HG02798 (cell line): ENCODE data around the gene STYX.
"Not testable (repeated sequence)": the region's sequence is repeated elsewhere in the genome, so short reads cannot be mapped to it uniquely, and the experiment has no call there.

Experiments
- ATAC-seq: cut with Tn5 transposase; IDR thresholded peaks from one replicate; pipeline ENCODE4 v1.9.1; 2021; ENCODE audit warnings: mild to moderate bottlenecking; ENCODE audit not compliant: unreplicated experiment, poor library complexity

The STYX gene

GRCh38 chr14:52723514-52724359, 6.2 kb upstream of the STYX start:
- ATAC-seq, result no peak

DNA sequence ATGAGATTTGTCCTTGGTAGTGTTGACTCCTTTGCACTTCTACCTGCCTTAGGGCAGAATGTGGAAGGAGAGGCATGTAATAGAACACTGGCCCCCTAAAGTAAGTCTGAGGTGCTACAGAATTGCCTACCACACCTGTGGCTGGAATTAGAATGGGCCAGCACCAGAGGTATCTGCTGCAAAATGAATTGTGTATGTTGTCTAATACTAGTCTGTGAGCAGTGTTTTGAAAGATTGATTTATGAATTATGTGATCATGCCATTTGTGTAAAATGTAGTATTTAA, 5.7 kb upstream of the STYX start:
- ATAC-seq, result no peak

DNA sequence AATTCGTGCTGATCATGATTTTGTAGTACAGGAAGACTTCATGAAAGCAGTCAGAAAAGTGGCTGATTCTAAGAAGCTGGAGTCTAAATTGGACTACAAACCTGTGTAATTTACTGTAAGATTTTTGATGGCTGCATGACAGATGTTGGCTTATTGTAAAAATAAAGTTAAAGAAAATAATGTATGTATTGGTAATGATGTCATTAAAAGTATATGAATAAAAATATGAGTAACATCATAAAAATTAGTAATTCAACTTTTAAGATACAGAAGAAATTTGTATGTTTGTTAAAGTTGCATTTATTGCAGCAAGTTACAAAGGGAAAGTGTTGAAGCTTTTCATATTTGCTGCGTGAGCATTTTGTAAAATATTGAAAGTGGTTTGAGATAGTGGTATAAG, 2.5 kb upstream of the STYX start:
- not testable (repeated sequence) for ATAC-seq

- ATAC-seq, result not testable (repeated sequence)
These were observed 931 bp upstream of the STYX start for GRCh38 chr14:52729035-52729434.

DNA sequence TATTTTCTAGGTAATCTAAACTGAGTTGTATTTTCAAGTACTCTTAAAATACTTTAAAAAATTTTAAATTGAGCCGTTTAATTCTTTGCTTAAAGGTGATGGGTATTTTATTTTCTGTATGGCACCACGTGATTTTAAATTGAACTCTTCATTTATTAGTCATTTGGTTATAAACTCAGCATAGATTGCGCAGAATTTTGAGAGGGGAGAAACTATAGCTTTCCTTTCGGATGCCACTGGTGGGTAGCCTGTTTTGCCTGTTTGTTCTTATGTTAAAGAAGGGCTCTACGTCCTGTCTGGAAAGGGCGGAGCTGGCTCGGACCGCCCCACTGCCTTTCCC, 411 bp upstream of the STYX start:
- no peak for ATAC-seq

DNA sequence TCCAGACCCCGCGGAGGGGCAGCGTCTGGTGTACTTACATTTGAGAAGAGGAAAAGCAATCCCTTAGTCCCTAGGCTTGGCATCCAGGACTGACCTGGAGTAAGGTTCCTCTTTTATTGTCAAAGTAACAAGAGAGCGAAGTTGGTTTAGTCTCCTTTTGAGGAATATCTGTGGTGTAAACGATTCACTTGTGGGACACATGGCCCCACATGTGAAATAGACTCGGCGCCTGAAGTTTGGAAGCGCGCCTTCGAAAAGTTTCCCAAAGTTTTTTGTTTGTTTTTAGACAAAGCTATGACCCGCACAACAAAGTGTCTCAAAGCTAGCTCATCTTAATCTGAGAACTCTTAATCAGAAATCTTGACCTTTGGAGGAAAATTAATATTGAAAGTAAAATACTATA, 744 bp downstream of the STYX start:
- no peak for ATAC-seq

DNA sequence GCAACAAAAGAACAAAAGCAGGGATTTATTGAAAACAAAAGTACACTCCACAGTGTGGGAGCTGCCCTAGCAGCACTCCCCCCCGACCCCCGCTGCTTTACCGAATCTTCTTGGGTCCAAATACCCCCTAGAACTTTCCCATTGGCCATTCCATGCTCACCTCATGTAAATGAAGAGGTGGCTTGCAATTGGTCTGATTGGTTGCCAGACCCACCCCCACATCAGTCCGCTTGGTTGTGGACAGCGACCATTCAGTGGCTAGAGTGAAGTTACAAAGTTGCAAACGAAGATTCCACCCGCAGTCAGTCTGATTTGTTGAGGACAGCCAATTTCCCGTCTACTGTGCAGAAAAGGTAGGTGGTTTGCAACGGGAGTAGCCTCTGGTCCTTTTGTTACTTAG, 3.9 kb downstream of the STYX start:
- ATAC-seq, result no peak

DNA sequence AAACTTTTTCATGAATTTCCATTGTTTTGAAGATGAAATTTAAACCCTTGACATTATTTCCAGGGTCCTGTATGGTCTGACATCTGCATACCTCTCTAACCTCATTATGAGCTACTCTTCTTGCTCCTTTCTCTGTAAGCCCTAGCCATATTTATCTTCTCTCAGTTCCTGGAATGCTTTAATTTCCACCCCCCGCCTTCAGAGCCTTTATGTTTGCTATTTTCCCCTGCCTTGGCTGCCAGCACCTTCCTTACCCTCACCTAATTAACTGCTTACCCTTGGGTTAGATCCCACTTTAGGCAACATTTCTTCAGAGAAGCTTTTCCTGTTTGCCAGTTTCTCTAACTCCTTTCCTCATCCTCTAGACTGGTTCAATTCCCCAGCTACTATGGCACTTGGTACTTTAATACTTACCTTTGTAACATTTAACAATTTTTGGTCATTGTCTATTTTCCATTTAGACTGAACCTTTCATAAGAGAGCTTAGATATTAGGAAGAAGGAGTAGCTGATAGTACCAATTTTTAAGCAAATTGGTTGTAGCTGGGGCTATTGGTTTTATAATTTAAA, 6.0 kb downstream of the STYX start:
- no peak for ATAC-seq

DNA sequence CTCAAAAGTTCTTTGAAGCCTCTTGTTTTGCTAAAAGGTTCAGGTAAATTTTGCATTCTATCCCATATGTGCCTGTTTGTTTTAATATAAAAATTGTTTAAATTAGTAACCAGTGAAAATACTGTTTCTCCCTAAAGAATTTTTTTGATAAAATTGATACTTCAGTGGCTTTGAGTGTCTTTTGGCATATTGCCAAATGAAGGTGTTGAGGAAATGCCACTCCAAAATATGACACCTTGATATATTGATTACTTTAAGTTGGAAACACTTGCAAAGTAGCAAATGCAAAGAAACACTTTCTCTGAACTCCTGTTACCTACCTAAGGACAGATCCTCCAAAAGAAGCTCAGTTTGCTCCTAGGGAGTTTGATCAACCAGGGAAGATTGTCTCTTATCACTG, 8.4 kb downstream of the STYX start:
- no peak for ATAC-seq

GRCh38 chr14:52740751-52741150, 10.8 kb downstream of the STYX start:
- no peak for ATAC-seq

DNA sequence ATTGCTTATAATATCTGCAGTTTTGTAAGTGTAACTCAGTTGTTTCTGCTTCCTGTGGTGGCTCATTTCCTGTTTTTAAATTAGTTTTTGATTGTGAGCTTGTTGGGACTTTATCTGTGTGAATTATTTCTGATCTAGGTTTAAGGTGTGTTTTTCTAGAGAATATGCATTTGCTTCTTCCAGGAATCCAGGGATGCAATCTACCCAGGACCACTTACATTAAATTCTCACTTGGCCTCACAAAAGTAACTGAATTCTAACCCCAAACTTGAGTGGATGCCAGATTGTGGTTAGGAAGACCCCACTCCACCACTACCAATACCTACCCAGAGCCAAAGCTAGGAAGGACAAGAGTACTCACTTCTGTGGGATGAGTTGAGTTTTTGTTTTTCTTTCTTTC, 11.9 kb downstream of the STYX start:
- peak; percentile 12 for ATAC-seq

- ATAC-seq, result no peak
These were observed 18.8 kb downstream of the STYX start for GRCh38 chr14:52748647-52749292.

DNA sequence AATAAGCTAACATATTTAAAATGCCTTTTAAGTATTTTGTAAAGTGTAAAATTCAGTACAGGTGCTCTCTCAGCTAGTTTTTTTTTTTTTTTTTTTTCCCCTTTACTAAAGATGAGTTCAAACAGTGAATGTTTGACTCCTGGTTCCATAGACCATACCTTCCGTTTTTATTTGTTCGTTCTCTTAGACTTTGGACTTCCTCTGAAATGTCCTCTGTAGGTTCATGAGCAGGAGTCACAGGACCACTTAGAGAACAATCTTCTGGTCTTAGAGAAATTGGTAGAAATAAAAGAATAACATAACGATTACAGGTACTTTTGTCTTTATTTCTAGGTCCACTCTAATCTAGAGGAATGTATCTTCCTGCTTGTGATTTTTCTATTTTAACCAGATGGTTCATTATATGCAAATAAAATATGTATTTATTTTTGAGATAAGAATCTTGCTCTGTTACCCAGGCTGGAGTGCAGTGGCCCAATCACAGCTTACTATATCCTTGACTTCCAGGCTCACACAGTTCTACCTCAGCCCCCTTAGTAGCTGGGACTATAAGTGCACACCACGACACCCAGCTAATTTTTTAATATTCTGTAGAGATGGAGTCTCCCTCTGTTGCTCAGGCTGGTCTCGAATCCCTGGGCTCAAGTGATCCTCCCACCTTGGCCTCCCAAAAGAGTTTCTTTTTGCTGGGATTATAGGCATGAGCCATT, 25.8 kb downstream of the STYX start:
- ATAC-seq, result no peak

DNA sequence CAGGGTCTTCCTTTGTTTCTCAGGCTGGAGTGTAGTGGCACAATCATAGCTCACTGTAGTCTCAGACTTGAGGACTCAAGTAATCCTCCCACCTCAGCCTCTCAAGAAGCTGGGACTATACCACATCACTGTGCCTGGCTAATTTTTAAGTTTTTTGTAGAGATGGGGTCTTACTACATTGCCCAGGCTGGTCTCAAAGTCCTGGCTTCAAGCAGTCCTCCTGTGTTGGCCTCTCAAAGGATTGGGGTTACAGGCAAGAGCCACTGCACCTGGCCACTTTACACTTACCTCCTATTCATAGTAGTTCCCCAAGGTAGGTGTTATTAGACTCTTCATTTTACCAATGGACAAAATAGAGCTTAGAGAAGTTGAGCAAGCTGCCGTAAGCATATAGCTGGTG, 29.2 kb downstream of the STYX start:
- no peak for ATAC-seq

DNA sequence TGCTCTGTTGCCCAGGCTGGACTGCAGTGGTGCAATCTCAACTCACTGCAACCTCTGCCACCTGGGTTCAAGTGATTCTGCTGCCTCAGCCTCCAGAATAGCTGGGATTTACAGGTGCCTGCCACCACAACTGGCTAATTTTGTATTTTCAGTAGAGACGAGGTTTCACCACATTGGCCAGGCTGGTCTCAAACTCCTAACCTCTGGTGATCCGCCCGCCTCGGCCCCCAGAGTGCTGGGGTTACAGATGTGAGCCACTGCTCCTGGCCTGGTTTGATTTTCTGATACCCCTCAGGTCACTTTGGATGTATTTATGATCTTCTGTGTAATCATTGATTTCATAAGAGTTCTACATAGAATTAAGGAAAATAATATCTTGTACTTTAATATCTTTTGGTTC, 33.0 kb downstream of the STYX start:
- ATAC-seq, result not testable (repeated sequence)

DNA sequence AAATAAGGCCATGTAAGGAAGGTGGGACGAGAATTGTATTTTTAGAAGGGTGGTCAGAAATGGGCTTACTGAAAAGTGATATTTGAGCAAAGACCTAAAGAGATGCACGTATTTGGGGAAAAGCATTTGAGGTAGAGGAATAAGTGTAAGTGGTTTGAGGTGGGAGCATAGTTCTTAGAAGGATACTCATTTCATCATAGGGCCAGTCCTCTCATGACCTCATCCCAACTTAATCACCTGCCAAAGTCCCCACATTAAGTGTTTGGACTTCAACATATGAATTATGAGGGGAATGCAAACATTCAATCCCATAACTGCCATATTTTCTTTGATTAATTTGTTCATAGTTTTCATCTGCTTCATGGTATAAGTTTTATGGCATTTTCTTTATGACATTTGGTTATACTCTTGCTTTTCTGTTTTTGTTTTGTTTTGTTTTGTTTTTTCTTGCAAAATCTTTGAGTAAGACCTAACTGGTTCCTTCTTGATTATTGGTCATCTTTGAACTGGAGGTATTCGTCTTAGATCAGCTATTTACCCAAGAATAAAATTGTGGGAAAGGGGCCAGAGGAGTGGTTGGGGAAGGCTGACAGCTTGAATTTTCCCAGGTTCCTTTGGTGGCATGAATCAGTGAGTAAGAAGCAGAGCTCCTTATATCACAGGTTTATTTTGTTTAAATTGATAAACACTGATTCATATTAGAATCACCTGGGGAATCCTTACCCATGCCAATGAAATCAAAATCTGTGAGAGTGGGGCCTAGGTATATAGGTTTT, 37.3 kb downstream of the STYX start:
- no peak for ATAC-seq

DNA sequence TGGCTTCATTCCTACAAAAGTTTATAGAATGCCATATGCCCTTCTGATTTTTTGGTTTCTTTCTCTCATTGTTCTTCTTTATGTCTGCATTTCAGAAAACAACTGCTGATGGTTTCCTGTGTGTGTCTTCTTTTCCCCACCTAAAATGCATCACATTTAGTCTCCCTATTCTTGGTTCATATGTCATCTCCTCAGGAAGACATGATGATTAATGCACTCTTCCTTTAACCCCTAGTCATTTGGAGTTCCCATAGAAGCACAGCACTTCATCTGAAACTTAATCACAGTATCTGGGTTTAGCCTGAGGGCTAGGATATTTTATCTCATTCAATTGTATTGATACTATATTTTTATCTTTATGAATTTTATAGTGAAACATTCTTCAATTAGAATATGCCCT, 39.9 kb downstream of the STYX start:
- ATAC-seq, result no peak

- no peak for ATAC-seq
These were observed 46.9 kb downstream of the STYX start for GRCh38 chr14:52776816-52777215.

GRCh38 chr14:52778702-52779101, 48.7 kb downstream of the STYX start:
- ATAC-seq, result no peak

DNA sequence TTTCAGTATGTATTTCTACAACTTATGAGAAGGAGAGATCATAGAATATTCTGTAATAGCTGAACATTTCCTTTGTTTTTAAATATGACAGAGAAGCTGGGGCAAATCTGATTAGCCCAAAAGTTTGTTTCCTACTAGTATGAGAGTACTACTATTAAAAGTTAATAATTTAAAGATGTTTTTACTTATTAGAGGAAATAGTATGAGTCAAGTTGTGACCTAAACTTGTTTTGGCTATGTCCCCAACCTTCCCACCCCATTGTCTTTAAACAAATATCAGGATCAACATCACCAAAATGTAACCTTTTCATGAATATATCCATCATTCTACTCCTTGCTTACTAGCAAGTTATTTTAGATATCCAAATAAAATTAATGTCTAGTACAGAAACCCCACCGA, 50.9 kb downstream of the STYX start:
- no peak for ATAC-seq

DNA sequence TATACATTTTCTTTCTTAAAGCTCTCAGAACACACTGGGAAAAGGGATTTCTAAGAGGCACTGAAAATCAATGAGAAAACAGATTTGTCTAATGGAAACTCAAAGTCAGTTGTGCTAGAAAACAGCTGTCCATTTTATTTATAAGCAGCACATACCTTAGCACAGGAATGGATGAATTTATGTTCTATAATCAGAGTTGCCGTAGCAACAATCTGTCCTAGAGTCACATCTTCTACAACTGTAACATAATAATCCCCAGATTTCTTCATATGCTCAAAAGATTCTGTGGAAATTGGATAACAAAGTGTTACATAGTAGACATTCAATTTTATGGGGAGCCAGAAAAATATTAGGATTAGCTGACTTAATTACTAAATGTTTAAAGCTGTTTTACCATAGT, 51.7 kb downstream of the STYX start:
- ATAC-seq, result no peak
